ENCODE data around the gene ATP13A3. TPM values are rescaled to one million over a fixed set of nuclear protein-coding genes. Genes with fewer than 3 reads are reported as not detected.
"Not testable (repeated sequence)": the region's sequence is repeated elsewhere in the genome, so short reads cannot be mapped to it uniquely, and the experiment has no call there.

The ATP13A3 gene
- total RNA-seq, 2 experiments from 2014 or later: 61.4 to 107 TPM

- H3K4me3 Mint-ChIP-seq; H3K9me3 Mint-ChIP-seq (ENCODE audit: low read depth); DNase-seq; H3K27ac Mint-ChIP-seq; POLR2A ChIA-PET; ATAC-seq; H3K36me3 Mint-ChIP-seq (ENCODE audit: low read depth); H3K27me3 Mint-ChIP-seq; intact Hi-C loops (cut with DNase I, micrococcal nuclease): not testable (repeated sequence)
- CTCF ChIA-PET: interaction anchor here (1.2 kb wide), 1 partner anchor 27 kb away, joined by 3 read pairs; no protein-coding TSS in a partner anchor
- peaks cover 22% of the 10 kb centered on the region for H3K4me1 Mint-ChIP-seq
Observed at GRCh38 chr3:194499516-194499915, 12.7 kb upstream of the ATP13A3 start.

- ChIA-PET CTCF (interaction anchor here (0.6 to 1.8 kb wide), 8 partner anchors 11 to 808 kb away, joined by 3 to 9 read pairs (median 3); no protein-coding TSS in a partner anchor), POLR2A (interaction anchor here (1.5 kb wide), 1 partner anchor 23 kb away, joined by 3 read pairs; no protein-coding TSS in a partner anchor)
- H3K9me3 Mint-ChIP-seq (ENCODE audit: low read depth): no peaks in the 10 kb centered on the region
- H3K36me3 Mint-ChIP-seq (ENCODE audit: low read depth): peaks cover 10% of the 10 kb centered on the region
- ATAC-seq (peak; percentile 80), DNase-seq (peak; percentile 15)
- H3K27me3 Mint-ChIP-seq: no peaks in the 10 kb centered on the region
- H3K4me1 Mint-ChIP-seq: peaks cover 35% of the 10 kb centered on the region
- no peak overlapping the region for H3K4me3 Mint-ChIP-seq
- intact Hi-C loops (cut with DNase I, micrococcal nuclease): no loop called here
- H3K27ac Mint-ChIP-seq: no peak overlapping the region
Observed at GRCh38 chr3:194497799-194498575, 11.2 kb upstream of the ATP13A3 start.

GRCh38 chr3:194496217-194496919 is 9.6 kb upstream of the ATP13A3 start:
- peak overlapping the region; percentile 37 for H3K27ac Mint-ChIP-seq
- intact Hi-C loops (cut with DNase I, micrococcal nuclease): no loop called here
- ChIA-PET CTCF (interaction anchor here (0.6 to 1.3 kb wide), 4 partner anchors 12 to 42 kb away, joined by 3 to 6 read pairs (median 4); no protein-coding TSS in a partner anchor), POLR2A (interaction anchor here (0.7 kb wide), 1 partner anchor 83 kb away, joined by 3 read pairs; no protein-coding TSS in a partner anchor)
- no peak for DNase-seq
- no peaks in the 10 kb centered on the region for H3K9me3 Mint-ChIP-seq (ENCODE audit: low read depth)
- peaks cover 35% of the 10 kb centered on the region for H3K4me1 Mint-ChIP-seq
- peaks cover 11% of the 10 kb centered on the region for H3K36me3 Mint-ChIP-seq (ENCODE audit: low read depth)
- no peak overlapping the region for H3K4me3 Mint-ChIP-seq
- peak; percentile 43 for ATAC-seq
- no peaks in the 10 kb centered on the region for H3K27me3 Mint-ChIP-seq

- no peaks in the 10 kb centered on the region for H3K9me3 Mint-ChIP-seq (ENCODE audit: low read depth)
- ATAC-seq: no peak
Observed at GRCh38 chr3:194494951-194495374, 8.2 kb upstream of the ATP13A3 start.

GRCh38 chr3:194493995-194494927 is 7.5 kb upstream of the ATP13A3 start:
- Mint-ChIP-seq H3K4me1 (peaks cover 47% of the 10 kb centered on the region), H3K36me3 (ENCODE audit: low read depth) (peaks cover 16% of the 10 kb centered on the region), H3K27ac (peak overlapping the region; percentile 4)
- DNase-seq; POLR2A ChIA-PET; intact Hi-C loops (cut with DNase I, micrococcal nuclease); H3K27me3 Mint-ChIP-seq; H3K9me3 Mint-ChIP-seq (ENCODE audit: low read depth); ATAC-seq; H3K4me3 Mint-ChIP-seq: not testable (repeated sequence)
- CTCF ChIA-PET: interaction anchor here (0.7 to 2.4 kb wide), 3 partner anchors 10 to 90 kb away, joined by 3 to 7 read pairs (median 4); no protein-coding TSS in a partner anchor

More at GRCh38 chr3:194494951-194495374, 8.2 kb upstream of the ATP13A3 start:
- CTCF ChIA-PET: interaction anchor here (0.7 to 2.4 kb wide), 2 partner anchors 11 to 47 kb away, joined by 4 to 7 read pairs; no protein-coding TSS in a partner anchor
- POLR2A ChIA-PET: no interaction called here
- no peak overlapping the region for H3K27ac Mint-ChIP-seq
- H3K4me3 Mint-ChIP-seq: no peak overlapping the region
- H3K27me3 Mint-ChIP-seq: no peaks in the 10 kb centered on the region
- H3K36me3 Mint-ChIP-seq (ENCODE audit: low read depth): peaks cover 15% of the 10 kb centered on the region
- peaks cover 40% of the 10 kb centered on the region for H3K4me1 Mint-ChIP-seq
- intact Hi-C loops (cut with DNase I, micrococcal nuclease): no loop called here
- no peak for DNase-seq

DNA sequence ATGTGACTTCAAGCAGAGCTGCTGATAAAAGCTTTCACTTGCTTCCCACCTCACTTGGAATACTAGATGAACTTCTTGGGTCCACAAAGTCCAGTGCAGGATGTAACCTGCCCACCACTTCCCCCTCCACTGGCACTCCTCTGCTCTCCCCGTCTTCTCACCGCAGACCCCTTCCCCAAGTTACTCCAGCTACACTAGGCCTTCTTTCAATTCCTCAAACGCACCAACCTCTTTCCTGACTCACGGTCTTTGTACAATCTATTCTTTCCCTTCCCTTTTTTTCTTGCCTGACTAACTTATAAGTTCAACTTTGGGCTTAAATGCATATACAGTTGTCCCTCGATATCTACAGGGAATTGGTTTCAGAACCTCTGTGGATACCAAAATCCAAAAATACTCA is 5.2 kb upstream of the ATP13A3 start:
- Mint-ChIP-seq H3K4me1 (peaks cover 53% of the 10 kb centered on the region), H3K27me3 (peaks cover 2% of the 10 kb centered on the region), H3K27ac (no peak overlapping the region), H3K4me3 (no peak overlapping the region), H3K36me3 (ENCODE audit: low read depth) (peaks cover 25% of the 10 kb centered on the region), H3K9me3 (ENCODE audit: low read depth) (no peaks in the 10 kb centered on the region)
- ChIA-PET CTCF (no interaction called here), POLR2A (no interaction called here)
- intact Hi-C loops (cut with DNase I, micrococcal nuclease): no loop called here
- ATAC-seq: no peak
- DNase-seq: no peak

DNA sequence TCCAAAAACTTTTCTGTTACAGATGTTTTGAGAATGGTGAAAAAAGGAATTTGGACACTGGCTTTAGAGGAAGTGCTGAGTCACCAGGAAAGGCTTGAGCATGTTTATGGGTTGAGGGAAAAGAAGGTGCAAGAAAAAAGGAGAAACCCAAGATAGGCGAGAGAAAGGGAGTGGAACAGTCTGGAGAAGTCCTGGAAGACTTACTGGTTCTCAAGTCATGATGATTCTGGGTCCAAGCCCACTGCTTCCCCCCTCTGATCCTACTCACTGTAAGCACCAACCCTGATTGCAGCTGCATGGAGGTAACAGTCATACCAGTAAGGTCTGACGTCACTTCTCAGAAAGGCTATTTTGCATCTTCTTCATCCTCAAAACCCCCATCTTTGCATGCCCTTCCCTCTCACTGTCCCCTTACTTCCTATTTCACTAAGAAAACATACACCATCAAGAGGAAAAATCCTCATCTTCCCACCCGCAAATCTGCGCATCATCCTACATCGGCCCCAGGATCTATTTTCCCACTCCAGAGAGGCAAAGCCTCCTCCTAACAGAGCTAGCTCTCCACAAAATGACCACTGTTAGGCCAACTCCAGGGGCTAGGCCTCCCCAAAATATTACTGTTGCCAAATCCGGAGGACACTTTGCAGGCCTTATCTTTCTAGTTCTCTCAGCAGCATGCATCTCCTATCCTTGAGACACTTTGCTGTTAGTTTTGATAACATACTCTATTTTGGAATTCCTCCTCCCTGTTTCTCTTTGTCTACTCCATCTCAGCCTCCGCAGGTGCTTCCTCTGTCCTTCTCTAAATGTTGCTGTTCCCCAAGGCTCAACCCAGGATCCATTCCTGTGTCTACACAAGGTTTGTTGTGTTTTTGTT is 3.2 kb upstream of the ATP13A3 start:
- Mint-ChIP-seq H3K27ac (peak overlapping the region; percentile 74), H3K4me3 (peak overlapping the region; percentile 25), H3K36me3 (ENCODE audit: low read depth) (peaks cover 33% of the 10 kb centered on the region), H3K4me1 (peaks cover 45% of the 10 kb centered on the region), H3K9me3 (ENCODE audit: low read depth) (no peaks in the 10 kb centered on the region), H3K27me3 (peaks cover 2% of the 10 kb centered on the region)
- peak; percentile 18 for ATAC-seq
- ChIA-PET POLR2A (no interaction called here), CTCF (interaction anchor here (0.7 to 1.1 kb wide), 3 partner anchors 16 to 31 kb away, joined by 3 to 6 read pairs (median 4); no protein-coding TSS in a partner anchor)
- intact Hi-C loops (cut with DNase I, micrococcal nuclease): loop anchor here (2.0 to 5.0 kb wide), 3 partner anchors 31 to 418 kb away; partner anchors contain the start of gene LSG1 (in 1 of the 2)
- peak; percentile 49 for DNase-seq

DNA sequence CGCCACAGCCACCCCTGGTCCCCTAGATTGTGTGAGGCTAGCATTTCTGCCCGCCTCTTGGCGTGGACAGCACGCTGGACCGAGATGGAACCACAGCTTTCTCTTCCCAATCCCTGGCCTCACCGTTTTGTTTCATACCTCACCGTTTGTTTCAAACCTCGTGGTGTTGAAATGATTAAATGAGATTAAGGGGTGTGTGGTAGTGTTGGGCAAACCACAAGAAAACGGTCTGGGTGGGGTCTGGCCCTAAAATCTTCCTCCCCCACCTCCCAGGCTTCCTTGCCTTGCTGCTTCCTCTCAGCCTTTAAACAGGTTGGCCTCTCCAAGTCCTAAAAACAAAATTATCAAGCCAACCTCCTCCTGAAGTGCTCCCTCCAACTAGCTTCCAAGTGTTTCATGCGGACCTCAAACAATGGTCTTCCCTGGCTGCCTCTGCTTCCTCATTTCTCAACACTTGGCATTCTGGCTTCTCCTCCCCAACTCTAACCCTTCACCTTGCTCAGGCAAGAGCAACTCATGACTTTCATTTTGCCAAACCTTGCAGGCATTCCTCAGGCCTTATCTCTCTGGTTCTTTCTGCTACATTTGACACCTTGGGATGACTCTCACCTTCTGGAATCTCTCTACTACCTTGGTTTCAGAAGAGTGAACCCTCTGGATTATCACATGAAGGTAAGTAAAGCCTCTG is 1.4 kb upstream of the ATP13A3 start:
- H3K4me3 Mint-ChIP-seq: peak overlapping the region; percentile 84
- peak overlapping the region; percentile 83 for H3K27ac Mint-ChIP-seq
- intact Hi-C loops (cut with DNase I, micrococcal nuclease): loop anchor here (5.0 kb wide), 2 partner anchors 184 to 416 kb away; partner anchors contain the start of gene LSG1 (in 1 of the 2)
- H3K36me3 Mint-ChIP-seq (ENCODE audit: low read depth): peaks cover 43% of the 10 kb centered on the region
- H3K4me1 Mint-ChIP-seq: peaks cover 41% of the 10 kb centered on the region
- DNase-seq (no peak), ATAC-seq (no peak)
- H3K27me3 Mint-ChIP-seq: peaks cover 2% of the 10 kb centered on the region
- ChIA-PET POLR2A (interaction anchor here (0.7 kb wide), 1 partner anchor 93 kb away, joined by 4 read pairs; no protein-coding TSS in a partner anchor), CTCF (interaction anchor here (0.5 to 1.2 kb wide), 3 partner anchors 96 to 203 kb away, joined by 3 to 4 read pairs (median 3); partner anchors contain the start of gene LSG1)
- no peaks in the 10 kb centered on the region for H3K9me3 Mint-ChIP-seq (ENCODE audit: low read depth)

DNA sequence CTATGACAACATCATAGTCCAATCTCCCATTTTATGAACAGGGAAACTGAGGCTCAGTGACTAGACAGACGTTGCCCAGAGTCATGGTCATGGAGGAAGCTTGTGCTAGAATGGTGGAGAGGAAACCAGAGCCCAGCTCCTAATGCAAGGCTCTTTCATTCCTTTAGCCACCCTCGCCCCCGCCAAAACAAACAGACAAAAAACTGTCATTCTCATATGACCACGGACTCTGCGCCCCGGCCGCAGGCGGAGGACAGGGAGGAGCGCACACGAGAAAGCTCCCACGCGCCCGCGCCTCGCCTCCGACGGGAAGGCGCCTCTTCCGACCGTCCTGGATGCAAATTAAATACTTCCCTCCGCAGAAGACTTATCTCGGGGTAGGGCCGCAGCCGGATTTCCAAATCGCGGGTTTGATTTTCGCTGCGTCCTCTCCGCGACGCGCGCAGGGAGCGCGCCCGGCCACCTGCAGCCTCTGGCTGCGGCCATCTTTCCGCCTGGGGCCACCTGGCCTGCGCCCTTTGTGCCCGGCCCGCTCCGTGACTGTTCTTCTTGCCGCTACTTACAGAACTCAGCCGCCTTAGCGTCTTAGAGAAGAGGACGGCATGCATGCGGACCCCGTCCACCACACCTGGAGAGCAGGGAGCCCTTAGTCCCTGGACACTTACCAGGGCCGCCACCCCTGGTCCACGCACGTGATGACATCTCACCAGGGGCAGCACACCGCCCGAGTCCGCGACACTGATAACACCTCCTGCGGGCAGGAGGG is 670 bp upstream of the ATP13A3 start:
- Mint-ChIP-seq H3K9me3 (ENCODE audit: low read depth) (no peaks in the 10 kb centered on the region), H3K27me3 (peaks cover 2% of the 10 kb centered on the region), H3K27ac (peak overlapping the region; percentile 83), H3K4me1 (peaks cover 46% of the 10 kb centered on the region), H3K36me3 (ENCODE audit: low read depth) (peaks cover 49% of the 10 kb centered on the region), H3K4me3 (peak overlapping the region; percentile 84)
- intact Hi-C loops (cut with DNase I, micrococcal nuclease): loop anchor here (1.0 to 5.0 kb wide), 11 partner anchors 33 to 1056 kb away; partner anchors contain the start of genes ACAP2 (in 1 of the 2), LSG1 (in 1 of the 2), PPP1R2 (in 1 of the 2) and TMEM44 (in 1 of the 2)
- CTCF ChIA-PET: interaction anchor here (0.5 to 1.2 kb wide), 5 partner anchors 16 to 203 kb away, joined by 3 to 4 read pairs (median 3); partner anchors contain the start of gene LSG1
- DNase-seq (peak; percentile 67), ATAC-seq (peak; percentile 4)
- POLR2A ChIA-PET: interaction anchor here (0.6 to 0.7 kb wide), 2 partner anchors 70 to 93 kb away, joined by 4 read pairs; no protein-coding TSS in a partner anchor
